CD4-positive, alpha-beta T cell treated with Interleukin-6 at 100 ng/mL for 8 hours (primary cell): ENCODE measurements around the gene NUDT13.

Experiments used
- DNase-seq: peaks from one replicate; pipeline ENCODE4 v3.0.0-alpha.2; 2020; ENCODE audit warnings: mixed read lengths, low spot score

Gene NUDT13

GRCh38 chr10:73163096-73163495, 52.8 kb downstream of the NUDT13 start:
- no peak for DNase-seq

- no peak for DNase-seq
Measured at GRCh38 chr10:73166972-73167371, 56.7 kb downstream of the NUDT13 start.

- DNase-seq = no peak
Measured at GRCh38 chr10:73167458-73167782, 57.2 kb downstream of the NUDT13 start.

- peak; percentile 87 for DNase-seq
Measured at GRCh38 chr10:73167783-73168464, 57.7 kb downstream of the NUDT13 start, which contains the start of the genes ECD and FAM149B1. Gene ECD, minus strand, starts transcription at chr10:73168008. Its CDS starts 4,071 bp downstream, at chr10:73163937. Gene FAM149B1, plus strand, starts transcription at chr10:73168119. Its CDS starts 221 bp downstream, at chr10:73168340.

- DNase-seq = no peak
Measured at GRCh38 chr10:73168465-73168803, 58.2 kb downstream of the NUDT13 start.

- DNase-seq = no peak
Measured at GRCh38 chr10:73169320-73169719, 59.1 kb downstream of the NUDT13 start.

GRCh38 chr10:73172867-73173266, 62.6 kb downstream of the NUDT13 start:
- no peak for DNase-seq

GRCh38 chr10:73174148-73174925, 64.1 kb downstream of the NUDT13 start:
- DNase-seq = no peak
